ENCODE results near the gene PSENEN. TPM values are rescaled to one million over a fixed set of nuclear protein-coding genes. Genes with fewer than 3 reads are reported as not detected.

PSENEN gene
- polyA plus RNA-seq (ENCODE audit: insufficient read length in 12 of 12) = 10 to 100 TPM in 11 of 12 donors, not detected in 1; 30.3 to 54.5 (median 37.3) TPM
- long read RNA-seq, donor 1, transcript PSENEN-202 (4 exons, 1,661 nt) = major isoform, 41 of 53 reads
- long read RNA-seq, donor 1, partial matches to known transcripts = 10 of 53 reads
- long read RNA-seq, donor 1, other reads (novel, unspliced or antisense) = 0 of 53 reads
- long read RNA-seq, donor 2, transcript PSENEN-202 (4 exons, 1,661 nt) = major isoform, 21 of 23 reads
- long read RNA-seq, donor 2, partial matches to known transcripts = 0 of 23 reads
- long read RNA-seq, donor 2, other reads (novel, unspliced or antisense) = 0 of 23 reads
- long read RNA-seq, donor 3, transcript PSENEN-202 (4 exons, 1,661 nt) = major isoform, 11 of 11 reads
- long read RNA-seq, donor 3, partial matches to known transcripts = 0 of 11 reads
- long read RNA-seq, donor 3, other reads (novel, unspliced or antisense) = 0 of 11 reads
- long read RNA-seq, donor 4, partial matches to known transcripts = 0 of 6 reads
- long read RNA-seq, donor 4, other reads (novel, unspliced or antisense) = 0 of 6 reads
- long read RNA-seq, donor 5, transcript PSENEN-202 (4 exons, 1,661 nt) = major isoform, 36 of 45 reads
- long read RNA-seq, donor 5, partial matches to known transcripts = 8 of 45 reads
- long read RNA-seq, donor 5, other reads (novel, unspliced or antisense) = 0 of 45 reads
- long read RNA-seq, donor 6, transcript PSENEN-202 (4 exons, 1,661 nt) = major isoform, 5 of 7 reads
- long read RNA-seq, donor 6, partial matches to known transcripts = 0 of 7 reads
- long read RNA-seq, donor 6, other reads (novel, unspliced or antisense) = 0 of 7 reads
- long read RNA-seq, donor 7, transcript PSENEN-202 (4 exons, 1,661 nt) = major isoform, 11 of 14 reads
- long read RNA-seq, donor 7, partial matches to known transcripts = 0 of 14 reads
- long read RNA-seq, donor 7, other reads (novel, unspliced or antisense) = 0 of 14 reads
- long read RNA-seq, donor 8, transcript PSENEN-201 (4 exons, 603 nt) = minor isoform, 6 of 32 reads
- long read RNA-seq, donor 8, transcript PSENEN-202 (4 exons, 1,661 nt) = major isoform, 24 of 32 reads
- long read RNA-seq, donor 8, partial matches to known transcripts = 0 of 32 reads
- long read RNA-seq, donor 8, other reads (novel, unspliced or antisense) = 0 of 32 reads
- long read RNA-seq, donor 9, transcript PSENEN-202 (4 exons, 1,661 nt) = major isoform, 10 of 19 reads
- long read RNA-seq, donor 9, partial matches to known transcripts = 6 of 19 reads
- long read RNA-seq, donor 9, other reads (novel, unspliced or antisense) = 0 of 19 reads
- long read RNA-seq, donor 10, transcript PSENEN-202 (4 exons, 1,661 nt) = major isoform, 13 of 15 reads
- long read RNA-seq, donor 10, partial matches to known transcripts = 0 of 15 reads
- long read RNA-seq, donor 10, other reads (novel, unspliced or antisense) = 0 of 15 reads
- long read RNA-seq, donor 11, transcript PSENEN-202 (4 exons, 1,661 nt) = major isoform, 25 of 32 reads
- long read RNA-seq, donor 11, partial matches to known transcripts = 0 of 32 reads
- long read RNA-seq, donor 11, other reads (novel, unspliced or antisense) = 6 of 32 reads

- DNase-seq = peak; percentile 100
These were observed at the start of gene PSENEN, which contains the start of gene U2AF1L4 for GRCh38 chr19:35745328-35746086. Gene PSENEN, plus strand, starts transcription at chr19:35745651. Its CDS starts 280 bp downstream, at chr19:35745931. Gene U2AF1L4, minus strand, starts transcription at chr19:35745418. Its CDS starts 27 bp downstream, at chr19:35745391.

- no peak for DNase-seq
These were observed 49.5 kb upstream of the PSENEN start for GRCh38 chr19:35695895-35696422.

- DNase-seq = no peak
These were observed 48.6 kb upstream of the PSENEN start for GRCh38 chr19:35696835-35697234.

GRCh38 chr19:35702223-35703012 lies 43.0 kb upstream of the PSENEN start:
- peak; percentile 96 for DNase-seq

- no peak for DNase-seq
These were observed 42.1 kb upstream of the PSENEN start for GRCh38 chr19:35703343-35703742.

GRCh38 chr19:35704218-35704617 lies 41.2 kb upstream of the PSENEN start, which contains the start of gene ZBTB32:
Gene ZBTB32, plus strand, starts transcription at chr19:35704558. Its CDS starts 10,069 bp downstream, at chr19:35714627.
- DNase-seq = no peak

GRCh38 chr19:35708391-35708790 lies 37.1 kb upstream of the PSENEN start:
- DNase-seq = no peak

GRCh38 chr19:35710784-35711723 lies 34.4 kb upstream of the PSENEN start:
- DNase-seq = no peak

- no peak for DNase-seq
These were observed 32.6 kb upstream of the PSENEN start for GRCh38 chr19:35712567-35713505.

- DNase-seq = no peak
These were observed 32.0 kb upstream of the PSENEN start for GRCh38 chr19:35713506-35713850.

- DNase-seq = no peak
These were observed 31.5 kb upstream of the PSENEN start for GRCh38 chr19:35713904-35714495.

GRCh38 chr19:35714601-35715354 lies 30.7 kb upstream of the PSENEN start:
- DNase-seq = no peak

- DNase-seq = no peak
These were observed 30.1 kb upstream of the PSENEN start for GRCh38 chr19:35715355-35715809.

- DNase-seq = no peak
These were observed 29.3 kb upstream of the PSENEN start for GRCh38 chr19:35715981-35716800.
